Hindlimb muscle (tissue), 1 donor: ENCODE data around the gene AFAP1. TPM values are rescaled to one million over a fixed set of nuclear protein-coding genes. Genes with fewer than 3 reads are reported as not detected.

Experiments used
- DNase-seq: peaks from one replicate; pipeline ENCODE4 v3.0.0-alpha.2; 2013
- polyA plus RNA-seq: library from polyadenylated mRNA; unstranded; fragments of 120-200 nt; gene quantifications from one replicate; pipeline ENCODE4 v1.2.1, GENCODE V29; 2013; ENCODE audit not compliant: insufficient read length

Gene AFAP1
- polyA plus RNA-seq, 1 donor = 38.3 TPM

DNA sequence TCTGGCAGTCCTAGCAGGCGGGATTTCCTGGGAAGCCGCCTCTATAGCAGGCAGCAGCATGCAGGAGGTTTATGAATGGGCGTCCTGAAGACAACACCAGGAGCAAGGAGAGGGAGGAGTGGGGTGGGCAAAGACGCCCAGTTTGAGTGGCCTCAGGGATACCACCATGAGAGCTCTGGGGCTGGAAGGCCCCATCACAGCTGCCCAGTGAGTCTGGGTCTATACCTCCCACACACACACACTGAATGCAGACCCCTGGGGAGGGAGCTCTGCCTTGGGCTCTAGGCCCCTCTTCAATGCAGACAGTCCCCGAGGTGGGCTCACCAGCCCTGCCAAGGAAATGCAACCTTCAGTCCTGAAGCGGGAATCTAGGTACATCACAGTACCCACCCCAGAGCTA lies 98.6 kb downstream of the AFAP1 start:
- no peak for DNase-seq

- DNase-seq = no peak
Observed at GRCh38 chr4:7839856-7840255, 99.8 kb downstream of the AFAP1 start.

DNA sequence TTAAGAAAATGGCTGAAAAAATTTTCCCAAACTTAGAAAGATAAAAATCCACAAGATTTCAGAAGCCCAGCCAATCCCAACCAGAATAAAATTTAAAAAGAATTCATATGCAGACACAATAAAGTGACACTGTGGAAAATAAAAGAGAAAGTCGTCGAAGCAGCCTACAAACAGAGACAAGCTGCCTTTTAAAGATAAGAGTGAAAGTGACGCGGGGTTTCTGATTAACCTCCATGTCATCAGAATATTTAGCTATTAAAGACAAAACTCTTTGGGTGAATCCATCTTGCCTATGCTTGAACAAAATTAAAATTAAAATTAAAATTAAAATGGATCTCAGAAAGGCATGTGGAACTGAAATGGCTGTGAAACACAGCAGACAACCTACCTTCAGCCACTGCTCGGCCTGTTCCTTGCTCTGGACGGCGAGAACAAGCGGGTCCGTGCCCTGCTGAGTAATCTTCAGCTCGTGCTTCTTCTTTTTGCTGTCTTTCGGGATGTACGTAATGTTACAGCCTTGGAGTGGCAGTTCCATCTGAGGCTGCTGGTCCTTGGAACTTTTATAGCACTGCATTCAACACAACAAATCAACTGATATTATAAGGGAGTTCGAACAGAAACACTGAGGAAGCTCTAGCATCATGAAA lies 101.4 kb downstream of the AFAP1 start:
- no peak for DNase-seq

GRCh38 chr4:7837597-7838135 lies 102.0 kb downstream of the AFAP1 start:
- no peak for DNase-seq

GRCh38 chr4:7831858-7832730 lies 107.6 kb downstream of the AFAP1 start:
- no peak for DNase-seq

GRCh38 chr4:7831330-7831729 lies 108.3 kb downstream of the AFAP1 start:
- DNase-seq = peak; percentile 68

- DNase-seq = no peak
Observed at GRCh38 chr4:7830747-7831146, 108.9 kb downstream of the AFAP1 start.

- no peak for DNase-seq
Observed at GRCh38 chr4:7829652-7830580, 109.7 kb downstream of the AFAP1 start.

GRCh38 chr4:7828793-7829301 lies 110.8 kb downstream of the AFAP1 start:
- DNase-seq = no peak

- DNase-seq = peak; percentile 87
Observed at GRCh38 chr4:7828011-7828720, 111.5 kb downstream of the AFAP1 start.

DNA sequence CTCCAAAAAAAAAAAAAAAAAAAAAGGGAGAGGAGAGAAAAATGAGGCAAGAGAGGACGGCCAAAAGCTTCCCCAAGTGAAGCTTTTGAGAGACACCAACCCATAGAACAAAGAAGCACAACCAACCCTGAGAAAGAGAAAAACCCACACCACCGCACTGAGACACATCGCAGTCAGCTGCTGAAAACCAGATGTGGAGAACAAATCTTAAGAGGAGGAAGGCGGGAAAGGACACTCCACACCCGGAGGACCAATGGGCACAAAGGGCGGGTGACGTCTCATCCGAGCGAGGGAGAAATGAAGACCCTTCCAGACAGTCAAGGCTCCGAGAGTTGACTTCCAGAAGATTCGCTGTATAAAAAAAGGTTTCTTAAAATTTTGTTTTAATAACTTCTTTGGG lies 112.1 kb downstream of the AFAP1 start:
- DNase-seq = no peak

- DNase-seq = no peak
Observed at GRCh38 chr4:7826909-7827306, 112.8 kb downstream of the AFAP1 start.

- DNase-seq = no peak
Observed at GRCh38 chr4:7826176-7826908, 113.3 kb downstream of the AFAP1 start.

DNA sequence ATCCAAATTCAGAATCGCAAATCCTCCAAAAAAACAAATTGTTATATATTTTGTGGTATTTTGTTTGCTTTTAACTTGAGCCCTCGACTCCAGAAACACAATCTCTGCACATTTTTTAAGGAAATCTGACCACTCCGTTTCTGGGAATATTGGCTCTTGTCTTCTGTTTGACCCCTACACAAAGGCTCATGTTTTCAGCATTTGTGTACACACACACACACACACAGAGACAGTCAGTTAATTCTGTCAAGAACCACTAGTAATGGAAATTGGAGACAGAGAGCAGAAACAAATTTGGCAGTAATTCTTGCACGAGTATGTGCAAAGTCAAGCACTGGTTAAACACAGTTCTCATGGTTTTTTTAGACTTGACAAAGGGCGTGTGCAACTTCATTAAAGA lies 115.4 kb downstream of the AFAP1 start:
- no peak for DNase-seq

- no peak for DNase-seq
Observed at GRCh38 chr4:7823416-7823824, 116.2 kb downstream of the AFAP1 start.

DNA sequence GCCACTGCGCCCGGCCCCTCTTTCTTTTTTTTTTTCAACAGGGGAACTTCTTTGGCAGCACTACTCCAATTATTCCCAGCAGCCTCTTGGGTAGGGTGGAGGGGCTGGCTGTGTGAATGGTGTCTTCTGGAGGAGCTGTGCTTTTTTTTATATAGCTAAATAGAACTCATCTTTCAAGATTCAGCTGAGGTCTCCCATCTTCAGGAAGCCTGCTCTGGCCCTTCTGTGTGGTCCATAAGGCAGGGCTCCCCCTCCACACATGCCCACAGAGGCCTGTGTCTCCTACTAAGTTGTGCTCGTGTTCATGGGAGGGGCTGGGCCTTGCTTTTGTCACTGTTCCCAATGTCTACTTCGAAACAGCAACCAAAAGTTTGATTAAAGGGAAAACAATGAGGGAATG lies 116.8 kb downstream of the AFAP1 start:
- no peak for DNase-seq

DNA sequence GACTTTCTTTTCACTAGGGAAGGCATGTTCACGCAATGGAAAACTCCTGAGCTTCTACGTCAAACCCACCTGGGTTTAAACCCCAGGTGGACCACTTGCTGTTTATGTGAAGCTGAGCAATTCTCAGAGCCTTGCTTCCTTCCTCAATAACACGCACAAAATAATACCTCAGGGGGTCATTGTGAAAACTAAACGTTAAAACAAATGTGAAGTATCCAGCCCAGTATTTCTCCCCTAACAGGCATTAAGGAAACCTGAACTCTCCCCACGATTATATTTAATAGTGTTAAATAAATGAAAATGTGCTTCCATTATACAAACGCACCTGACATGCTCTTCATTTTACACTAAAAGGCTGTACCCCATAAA lies 117.5 kb downstream of the AFAP1 start:
- no peak for DNase-seq

DNA sequence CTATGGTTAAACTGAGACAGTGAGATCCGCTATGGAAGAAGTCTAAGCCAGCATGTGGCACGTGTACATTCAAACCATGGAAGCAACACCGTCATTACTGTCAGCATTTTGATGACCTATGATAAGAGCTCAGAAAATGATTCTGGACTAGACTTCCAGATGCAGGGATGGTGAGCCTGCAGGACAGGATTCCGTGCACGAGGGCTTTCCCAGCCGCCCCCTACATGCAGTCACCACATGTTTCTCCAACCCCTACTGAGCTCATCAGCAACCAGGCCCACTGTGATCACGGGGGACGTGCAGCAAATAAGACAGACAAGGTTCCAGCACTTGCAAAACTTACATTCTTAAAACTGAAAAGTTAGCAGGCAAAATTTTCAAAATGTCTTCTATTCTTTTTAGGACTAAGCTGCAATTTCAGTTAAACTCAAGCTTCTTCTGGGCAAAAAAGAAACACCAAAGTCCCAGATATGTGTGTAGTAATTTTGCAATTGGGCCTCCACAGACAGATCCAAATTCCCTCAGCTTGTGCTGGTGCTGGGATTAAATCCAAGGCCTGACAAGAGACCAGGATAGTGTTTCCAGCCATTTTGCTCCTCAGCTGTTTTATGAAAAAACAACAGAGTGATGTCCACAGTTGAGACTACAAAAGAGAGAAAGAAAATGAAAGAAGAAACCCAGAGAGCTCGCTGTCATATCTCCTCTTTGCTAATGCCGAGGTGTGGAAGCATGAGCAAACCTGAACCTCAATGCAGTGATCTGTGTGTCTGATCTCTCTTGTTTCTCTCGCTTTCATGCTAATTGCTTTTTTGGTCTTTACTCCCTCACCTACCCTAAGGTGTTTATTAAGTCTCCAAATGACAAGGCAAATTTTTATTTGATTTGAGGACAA lies 118.2 kb downstream of the AFAP1 start:
- no peak for DNase-seq

DNA sequence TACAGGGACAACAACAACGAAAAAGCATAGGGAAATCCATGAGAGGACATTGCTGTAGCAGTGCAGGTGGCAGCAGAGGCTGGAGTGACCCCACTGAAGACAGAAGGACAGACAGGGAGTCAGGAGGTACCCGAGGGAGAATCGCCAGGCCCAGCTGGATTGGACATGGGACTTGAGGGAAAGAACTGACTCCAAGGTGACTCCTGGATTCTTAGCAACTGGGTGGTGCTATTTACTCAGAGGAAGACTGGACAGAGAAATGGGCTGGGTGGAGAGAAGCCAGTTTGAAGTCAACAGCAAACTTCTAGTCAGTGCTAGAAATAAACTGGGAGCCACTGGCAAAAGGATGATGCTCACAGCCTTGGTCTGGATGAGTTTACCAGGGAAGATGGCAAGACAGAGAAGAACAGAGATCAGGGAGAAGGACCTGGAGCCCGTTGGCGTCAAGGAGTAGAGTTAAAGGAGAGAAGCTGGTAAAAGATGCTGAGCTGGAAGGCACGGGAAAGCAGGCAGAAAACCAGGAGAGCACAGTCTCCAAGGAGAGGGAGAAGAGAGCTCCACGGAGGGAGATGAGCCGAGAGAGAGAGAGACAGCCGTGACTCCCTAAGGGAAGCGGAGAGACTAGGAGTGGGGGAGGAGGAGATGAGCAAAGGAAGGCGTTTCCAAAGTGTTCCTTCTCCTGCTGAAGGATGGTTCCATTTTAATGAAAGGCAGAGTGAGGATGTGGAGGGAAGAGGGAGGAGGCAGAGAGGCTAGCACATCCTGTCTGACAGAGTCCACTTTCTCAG lies 119.4 kb downstream of the AFAP1 start:
- no peak for DNase-seq
